Measurements from ENCODE around the gene JUNB. TPM values are rescaled to one million over a fixed set of nuclear protein-coding genes. Genes with fewer than 3 reads are reported as not detected.

The JUNB gene
- polyA plus RNA-seq, 1 of the 3 experiments (the other 2 are of a cell fraction): 224 TPM

DNA sequence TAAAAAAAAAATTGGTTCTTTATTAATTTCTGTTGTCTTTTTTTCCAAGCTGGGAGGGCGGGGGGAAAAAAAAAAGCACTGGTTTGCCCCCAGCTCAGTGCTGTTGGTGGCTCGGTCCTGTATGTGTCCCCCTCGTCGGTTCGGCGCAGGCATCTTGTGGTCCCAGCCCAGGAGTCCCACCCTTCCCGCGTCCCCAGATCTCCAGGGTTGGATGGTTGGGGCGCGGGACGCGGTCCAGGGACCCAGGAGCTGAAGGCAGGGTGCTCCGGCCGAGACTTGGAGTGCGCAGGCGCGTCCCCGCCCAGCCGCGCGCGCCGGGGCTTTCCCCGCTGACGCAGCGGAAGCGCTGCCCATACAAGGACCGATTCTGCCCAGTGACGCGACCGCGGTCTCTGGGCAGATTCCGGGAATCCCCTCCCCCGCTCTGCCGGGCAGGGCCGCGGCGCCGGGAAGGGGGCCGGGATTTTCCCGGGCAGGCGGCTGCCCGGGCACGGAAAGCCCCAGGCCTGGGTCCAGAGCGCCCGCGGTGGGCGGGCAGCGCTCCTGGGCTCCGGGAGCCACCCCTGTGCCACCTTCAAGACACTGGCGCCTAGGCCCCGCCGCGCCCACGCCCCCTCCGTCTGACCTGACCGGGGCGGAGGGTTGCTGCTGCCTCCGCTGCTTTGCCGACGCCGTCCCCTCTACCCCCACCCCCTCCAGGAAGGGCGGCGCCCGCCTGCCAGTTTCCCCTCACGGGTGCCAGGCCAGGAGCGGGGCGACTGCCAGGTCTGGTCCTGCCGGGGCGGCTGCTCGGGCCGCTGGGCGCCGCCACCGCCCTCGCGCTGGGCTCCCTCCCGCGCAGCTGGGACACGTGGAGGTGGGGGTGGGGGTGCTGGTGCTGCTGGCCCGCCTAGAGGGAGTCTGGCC, 2.3 kb downstream of the JUNB start (continued):
- TF ChIP-seq, protein P1, sequence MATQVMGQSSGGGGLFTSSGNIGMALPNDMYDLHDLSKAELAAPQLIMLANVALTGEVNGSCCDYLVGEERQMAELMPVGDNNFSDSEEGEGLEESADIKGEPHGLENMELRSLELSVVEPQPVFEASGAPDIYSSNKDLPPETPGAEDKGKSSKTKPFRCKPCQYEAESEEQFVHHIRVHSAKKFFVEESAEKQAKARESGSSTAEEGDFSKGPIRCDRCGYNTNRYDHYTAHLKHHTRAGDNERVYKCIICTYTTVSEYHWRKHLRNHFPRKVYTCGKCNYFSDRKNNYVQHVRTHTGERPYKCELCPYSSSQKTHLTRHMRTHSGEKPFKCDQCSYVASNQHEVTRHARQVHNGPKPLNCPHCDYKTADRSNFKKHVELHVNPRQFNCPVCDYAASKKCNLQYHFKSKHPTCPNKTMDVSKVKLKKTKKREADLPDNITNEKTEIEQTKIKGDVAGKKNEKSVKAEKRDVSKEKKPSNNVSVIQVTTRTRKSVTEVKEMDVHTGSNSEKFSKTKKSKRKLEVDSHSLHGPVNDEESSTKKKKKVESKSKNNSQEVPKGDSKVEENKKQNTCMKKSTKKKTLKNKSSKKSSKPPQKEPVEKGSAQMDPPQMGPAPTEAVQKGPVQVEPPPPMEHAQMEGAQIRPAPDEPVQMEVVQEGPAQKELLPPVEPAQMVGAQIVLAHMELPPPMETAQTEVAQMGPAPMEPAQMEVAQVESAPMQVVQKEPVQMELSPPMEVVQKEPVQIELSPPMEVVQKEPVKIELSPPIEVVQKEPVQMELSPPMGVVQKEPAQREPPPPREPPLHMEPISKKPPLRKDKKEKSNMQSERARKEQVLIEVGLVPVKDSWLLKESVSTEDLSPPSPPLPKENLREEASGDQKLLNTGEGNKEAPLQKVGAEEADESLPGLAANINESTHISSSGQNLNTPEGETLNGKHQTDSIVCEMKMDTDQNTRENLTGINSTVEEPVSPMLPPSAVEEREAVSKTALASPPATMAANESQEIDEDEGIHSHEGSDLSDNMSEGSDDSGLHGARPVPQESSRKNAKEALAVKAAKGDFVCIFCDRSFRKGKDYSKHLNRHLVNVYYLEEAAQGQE (IDR thresholded peaks at IDR 0.05; ENCODE audit: low read depth, low read length): 0 out of 2 replicates have a peak, but pooled peaks have one; percentile 24
- TF ChIP-seq POLR2AphosphoS5 (IDR thresholded peaks at IDR 0.05; ENCODE audit: low read depth, low read length) (peak; percentile 69), TEAD4 (IDR thresholded peaks at IDR 0.05; ENCODE audit: borderline replicate concordance, insufficient read depth) (peak; percentile 21; the same call in 1 of the 2 replicates)

DNA sequence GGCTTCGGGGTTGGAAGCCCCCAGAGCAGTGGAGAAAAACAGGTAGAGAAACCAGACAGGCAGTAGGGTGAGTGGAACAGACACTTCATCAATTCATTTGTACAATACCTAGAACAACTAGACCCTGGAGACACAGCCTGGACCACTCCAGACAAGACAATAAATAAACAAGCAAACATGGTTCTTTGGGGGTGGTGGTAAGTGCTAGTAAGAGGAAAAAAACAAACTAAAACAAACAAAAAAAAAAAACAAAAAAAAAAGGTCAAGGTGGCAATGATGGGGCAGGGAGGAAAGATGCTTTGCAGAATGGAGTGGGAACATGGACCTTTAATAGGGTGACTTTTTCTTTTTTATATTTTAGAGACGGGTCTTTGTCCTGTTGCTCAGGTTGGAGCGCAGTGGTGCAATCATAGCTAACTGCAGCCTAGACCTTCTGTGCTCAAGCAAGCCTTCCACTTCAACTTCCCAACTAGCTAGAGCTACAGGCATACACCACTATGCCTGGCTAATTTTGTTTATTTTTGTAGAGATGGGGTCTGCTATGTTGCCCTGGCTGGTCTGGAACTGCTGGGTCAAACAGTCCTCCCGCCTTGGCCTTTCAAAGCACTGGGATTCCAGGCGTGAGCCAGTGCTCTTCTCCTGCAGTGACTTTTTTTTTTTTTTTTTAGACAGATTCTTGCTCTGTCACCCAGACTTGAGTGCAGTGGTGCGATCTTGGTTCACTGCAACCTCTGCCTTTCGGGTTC, 3.1 kb downstream of the JUNB start:
- ChIA-PET CTCF (interaction anchor here (3.1 to 17.1 kb wide), 4 partner anchors 17 to 61 kb away, joined by 19 to 447 read pairs (median 181); partner anchors contain the start of genes HOOK2 and TRIR), POLR2A (interaction anchor here (1.0 to 4.4 kb wide), 3 partner anchors 17 to 22 kb away, joined by 3 to 88 read pairs (median 22); no protein-coding TSS in a partner anchor)
- Histone ChIP-seq H3K9me3 (no peaks in the 10 kb centered on the region), H3K9ac (peak overlapping the region; percentile 95), H2AFZ (ENCODE audit: low read depth) (peak overlapping the region; percentile 47; the same call in 1 of the 2 replicates), H3K4me3 (ENCODE audit: low read depth in 2 of 2, low read length in 1 of 2) (peak overlapping the region; percentile 80 to 88), H3K4me2 (peak overlapping the region; percentile 88), H3K9me2 (no peaks in the 10 kb centered on the region), H3K79me2 (ENCODE audit: insufficient read depth) (peaks cover 20% of the 10 kb centered on the region), H3K36me3 (replicated peaks in 1 of 2; ENCODE audit: control insufficient read depth in 1 of 2, insufficient read depth in 2 of 2, low read length in 1 of 2) (peaks cover 0 to 8% of the 10 kb centered on the region in 2 experiments), H3K4me1 (ENCODE audit: control insufficient read depth in 1 of 2, insufficient read depth in 2 of 2, low read depth in 1 of 2, low read length in 1 of 2) (peaks cover 13 to 25% of the 10 kb centered on the region in 2 experiments; a peak in 3 of 4 replicates), H4K20me1 (ENCODE audit: insufficient read depth) (peaks cover 17% of the 10 kb centered on the region), H3K27me3 (ENCODE audit: insufficient read depth) (no peaks in the 10 kb centered on the region), H3K27ac (ENCODE audit: low read depth in 2 of 2, low read length in 1 of 2) (peak overlapping the region; percentile 86 to 88), H3F3A (replicated peaks; ENCODE audit: insufficient read depth) (peaks cover 35% of the 10 kb centered on the region)
- WGBS (ENCODE audit: low lambda C conversion rate): 77% methylated on average over 7 of the region's 7 CpGs
- no peak for DNase-seq
- TF ChIP-seq NFIC (IDR thresholded peaks at IDR 0.05; ENCODE audit: borderline replicate concordance) (no peak), TAF1 (IDR thresholded peaks at IDR 0.05; ENCODE audit: borderline replicate concordance, low read depth, low read length) (no peak), TEAD4 (IDR thresholded peaks at IDR 0.05; ENCODE audit: borderline replicate concordance, insufficient read depth) (no peak), RAD21 (IDR thresholded peaks at IDR 0.05; ENCODE audit: low read length) (no peak), GABPA (IDR thresholded peaks at IDR 0.05; ENCODE audit: low read depth) (no peak), GATA2 (CRISPR knock-in tag; IDR thresholded peaks at IDR 0.05) (no peak), USF2 (IDR thresholded peaks at IDR 0.05; ENCODE audit: borderline replicate concordance, low read depth, low read length) (no peak), POLR2AphosphoS5 (IDR thresholded peaks at IDR 0.05; ENCODE audit: low read depth, low read length) (no peak), JUND (IDR thresholded peaks at IDR 0.05) (no peak)
- TF ChIP-seq, protein P1 (IDR thresholded peaks at IDR 0.05; ENCODE audit: low read depth, low read length): no peak

Measured in SK-N-SH (cell line).